K562 (cell line): ENCODE data around the gene CRADD. TPM values are rescaled to one million over a fixed set of nuclear protein-coding genes. Genes with fewer than 3 reads are reported as not detected.
"Not testable (repeated sequence)": the region's sequence is repeated elsewhere in the genome, so short reads cannot be mapped to it uniquely, and the experiment has no call there.

Source experiments
- ATAC-seq: fragments of 200-7000 bp; cut with Tn5 transposase; 3 replicates; pipeline ENCODE4 v1.9.1; 2020; ENCODE audit warnings: moderate library complexity
- BruUV-seq: library from RNA; stranded (reverse); fragments of 400-500 nt; replicated peaks from 2 replicates; lab custom pipeline; 2021; lab: Mats Ljungman, UMichigan
- CTCF ChIA-PET: fragments of 300-600 bp; formaldehyde crosslinking; extraction: SDS; loops from one replicate; lab custom pipeline; 2021; ENCODE audit warnings: low intra/inter-chr PET ratio; lab: Yijun Ruan, JAX
- POLR2A ChIA-PET: fragments of 300-600, 350-650 bp; sonication (Branson Sonifier 250); formaldehyde crosslinking; extraction: SDS; loops from one replicate; lab custom pipeline; 2021; ENCODE audit warnings: antibody characterized with exemption, inconsistent platforms; lab: Yijun Ruan, JAX
- DNase-seq, 4 experiments: peaks; one replicate each; pipeline versions ENCODE4 v3.0.0 to v3.0.0-alpha.2; 2011 to 2018; ENCODE audit warnings: low spot score in 3 of 4, mixed read lengths in 3 of 4; ENCODE audit errors: extremely low read depth in 1 of 4
- FAIRE-seq: peaks from 2 replicates; lab custom pipeline; 2011; peaks lifted over from hg19 to GRCh38; lab: Jason Lieb, UNC
- H2AFZ ChIP-seq: 2 replicates; pipeline ENCODE4 v1.6.0; 2011; ENCODE audit warnings: low read depth, low read length, control low read depth, inconsistent platforms
- H3K27ac ChIP-seq: fragments of 200-600 bp; 3 replicates; pipeline ENCODE4 v1.8.0; 2011; ENCODE audit warnings: low read depth, mild to moderate bottlenecking, control low read depth, inconsistent platforms, low read length, moderate library complexity, mixed read lengths; ENCODE audit errors: extremely low read depth
- H3K27me3 ChIP-seq, 2 experiments: fragments of 300-600 bp in 1 of 2; 2 replicates in 1 of 2; 3 replicates in 1 of 2; pipeline versions ENCODE4 v1.6.0 to v1.8.0; 2011; ENCODE audit warnings: inconsistent platforms in 2 of 2, low read length in 2 of 2, mild to moderate bottlenecking in 1 of 2, mixed read lengths in 1 of 2, moderate library complexity in 1 of 2; ENCODE audit not compliant: control insufficient read depth in 2 of 2, insufficient read depth in 2 of 2
- H3K36me3 ChIP-seq: fragments of 300-600 bp; 3 replicates; pipeline ENCODE4 v1.8.0; 2011; ENCODE audit warnings: mild to moderate bottlenecking, low read length, inconsistent platforms; ENCODE audit not compliant: control insufficient read depth, insufficient read depth
- H3K4me1 ChIP-seq, 2 experiments: fragments of 200-600 bp in 1 of 2; replicated peaks in 1 of 2; 2 replicates in 1 of 2; 3 replicates in 1 of 2; pipeline versions ENCODE4 v1.5.1 to v1.8.0; 2011; ENCODE audit warnings: inconsistent platforms in 2 of 2, low read length in 2 of 2, mild to moderate bottlenecking in 1 of 2, mixed read lengths in 1 of 2, moderate library complexity in 1 of 2; ENCODE audit not compliant: control insufficient read depth in 2 of 2, insufficient read depth in 2 of 2
- H3K4me2 ChIP-seq: 2 replicates; pipeline ENCODE4 v1.6.1; 2011; ENCODE audit warnings: low read length, control low read depth, inconsistent platforms, mixed read lengths; ENCODE audit not compliant: insufficient read depth
- H3K4me3 ChIP-seq: fragments of 200-600 bp; sonication (generic), shearing (Covaris generic); 2 replicates; pipeline ENCODE4 v1.5.1; 2016; ENCODE audit warnings: control low read depth, inconsistent platforms
- H3K79me2 ChIP-seq: fragments of 200-600 bp; 3 replicates; pipeline ENCODE4 v1.8.0; 2011; ENCODE audit warnings: low read length, inconsistent platforms; ENCODE audit not compliant: control insufficient read depth, insufficient read depth
- H3K9ac ChIP-seq, 2 experiments: 2 replicates each; pipeline versions ENCODE4 v1.6.0 to v1.6.1; 2011; ENCODE audit warnings: low read depth in 2 of 2, low read length in 2 of 2, control low read depth in 1 of 2, inconsistent platforms in 1 of 2, mild to moderate bottlenecking in 1 of 2, mixed read lengths in 1 of 2; ENCODE audit not compliant: insufficient read depth in 1 of 2
- H3K9me1 ChIP-seq: one replicate; pipeline ENCODE4 v1.6.0; 2011; ENCODE audit warnings: inconsistent platforms, mild to moderate bottlenecking, low read length, moderate library complexity; ENCODE audit not compliant: control insufficient read depth, insufficient read depth
- H3K9me3 ChIP-seq: replicated peaks from 2 replicates; pipeline ENCODE4 v1.5.1; 2011; ENCODE audit warnings: low read depth, low read length, inconsistent platforms; ENCODE audit not compliant: control insufficient read depth, insufficient read depth
- H4K20me1 ChIP-seq: replicated peaks from 2 replicates; pipeline ENCODE4 v1.6.1; 2011; ENCODE audit warnings: low read length, inconsistent platforms, mixed read lengths; ENCODE audit not compliant: control insufficient read depth, insufficient read depth
- CBX5 ChIP-seq: IDR thresholded peaks from 2 replicates; pipeline ENCODE4 v1.6.1; 2014; ENCODE audit warnings: low read depth, borderline replicate concordance
- TRIM28 ChIP-seq: fragments of 450-650 bp; IDR thresholded peaks from 2 replicates; pipeline ENCODE4 v1.6.1; 2017
- ZNF280A ChIP-seq: fragments of 450-650 bp; IDR thresholded peaks from 2 replicates; pipeline ENCODE4 v1.6.1; 2018; ENCODE audit warnings: mild to moderate bottlenecking, low read depth; ENCODE audit not compliant: partially characterized antibody
- ZNF431 ChIP-seq: sonication (generic); formaldehyde crosslinking; IDR thresholded peaks from 2 replicates; pipeline ENCODE4 v1.8.0; 2022; ENCODE audit warnings: mild to moderate bottlenecking, missing genetic modification reagents
- WGBS: fragments of 100-300 bp; shearing (Covaris generic); methylation state at CpG from one replicate; pipeline ENCODE4 v1.1.6; 2016; ENCODE audit warnings: low coverage, mixed read lengths; ENCODE audit not compliant: insufficient coverage; ENCODE audit errors: missing lambda C conversion rate; 5-methylcytosine and 5-hydroxymethylcytosine counted together
- in situ Hi-C: fragments of 300-500 bp; cut with MboI; formaldehyde crosslinking; loops from 4 replicates; pipeline ENCODE4 v1.15.0; 2018; ENCODE audit warnings: inconsistent platforms, mixed read lengths
- intact Hi-C: fragments of 100-400 bp; cut with micrococcal nuclease; formaldehyde crosslinking; loops from 2 replicates; pipeline ENCODE4 v1.14.2; 2022
- polyA plus RNA-seq, 8 experiments: library from polyadenylated mRNA; depleted of rRNA in 4 of 8; stranded (reverse) in 5 of 8; unstranded in 3 of 8; fragments of >200 nt; fragmentation: Nextera tagmentation in 2 of 8; fragmentation: Illumina TruSeq in 1 of 8; extraction: Ambion mirVana in 2 of 8; extraction: Trizol in 1 of 8; gene quantifications; 2 replicates each; pipeline versions ENCODE4 v1.2.1 to v1.2.3, GENCODE V29; 2011 to 2014; ENCODE audit warnings: inconsistent platforms in 1 of 8, missing spikeins in 1 of 8
- total RNA-seq, 7 experiments: library from RNA; depleted of rRNA in 6 of 7; stranded (reverse); fragments of >200 nt in 6 of 7; fragmentation: Illumina TruSeq in 2 of 7; extraction: Trizol in 2 of 7; gene quantifications; 2 replicates each; pipeline versions ENCODE4 v1.2.1 to v1.2.3, GENCODE V29; 2011 to 2021; ENCODE audit warnings: low replicate concordance in 1 of 7

Gene CRADD
- total and polyA plus RNA-seq, 9 of the 15 experiments (the other 6 are each of a cell fraction or from before 2014, with no cell fraction given), result 20.5 to 41.1 (median 25.9) TPM

DNA sequence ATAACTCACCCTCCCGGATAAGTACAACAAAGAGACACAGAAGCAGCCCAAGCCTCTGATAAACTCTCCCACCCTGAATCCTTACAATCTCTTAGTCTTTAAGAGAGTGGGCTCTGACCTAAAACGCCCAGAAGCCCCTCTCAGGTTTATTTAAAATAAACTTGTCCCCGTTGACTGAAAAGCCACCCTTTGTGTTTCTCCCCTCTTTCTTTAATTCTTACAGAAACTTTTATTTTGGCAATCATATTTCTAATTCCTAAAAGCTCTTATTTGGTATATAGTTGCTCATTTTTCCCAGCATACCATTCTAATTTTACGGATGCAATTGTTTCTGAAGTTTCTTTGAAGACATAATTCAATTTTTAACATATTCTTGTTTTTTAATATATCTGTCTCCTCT lies 249.1 kb downstream of the CRADD start (continued):
- TF ChIP-seq CBX5 (peak; percentile 27; the same call in 1 of the 2 replicates), TRIM28 (0 out of 2 replicates have a peak, but pooled peaks have one; percentile 52), ZNF280A (no peak)
- TF ChIP-seq, all 486 proteins: peak for 6

GRCh38 chr12:93929081-93929480 lies 251.9 kb downstream of the CRADD start:
- H3K4me1 ChIP-seq, H3K9me1 ChIP-seq, BruUV-seq, H3K9me3 ChIP-seq, in situ Hi-C loops, FAIRE-seq, H3K4me2 ChIP-seq, H2AFZ ChIP-seq, H3K9ac ChIP-seq, H3K4me3 ChIP-seq, H4K20me1 ChIP-seq, H3K27me3 ChIP-seq, CTCF ChIA-PET, ATAC-seq, intact Hi-C loops, H3K36me3 ChIP-seq, H3K27ac ChIP-seq, POLR2A ChIA-PET, DNase-seq, H3K79me2 ChIP-seq: not testable (repeated sequence)
- TF ChIP-seq ZNF431 (CRISPR knock-in tag), result peak; percentile 94
- 43% methylated on average over 4 of the region's 4 CpGs for WGBS
